ENCODE results near the gene MZF1. TPM values are rescaled to one million over a fixed set of nuclear protein-coding genes. Genes with fewer than 3 reads are reported as not detected.

Gene MZF1
- total and polyA plus RNA-seq, 9 of the 15 experiments (the other 6 are each of a cell fraction or from before 2014, with no cell fraction given) = 0.31 to 29.3 (median 11.5) TPM

DNA sequence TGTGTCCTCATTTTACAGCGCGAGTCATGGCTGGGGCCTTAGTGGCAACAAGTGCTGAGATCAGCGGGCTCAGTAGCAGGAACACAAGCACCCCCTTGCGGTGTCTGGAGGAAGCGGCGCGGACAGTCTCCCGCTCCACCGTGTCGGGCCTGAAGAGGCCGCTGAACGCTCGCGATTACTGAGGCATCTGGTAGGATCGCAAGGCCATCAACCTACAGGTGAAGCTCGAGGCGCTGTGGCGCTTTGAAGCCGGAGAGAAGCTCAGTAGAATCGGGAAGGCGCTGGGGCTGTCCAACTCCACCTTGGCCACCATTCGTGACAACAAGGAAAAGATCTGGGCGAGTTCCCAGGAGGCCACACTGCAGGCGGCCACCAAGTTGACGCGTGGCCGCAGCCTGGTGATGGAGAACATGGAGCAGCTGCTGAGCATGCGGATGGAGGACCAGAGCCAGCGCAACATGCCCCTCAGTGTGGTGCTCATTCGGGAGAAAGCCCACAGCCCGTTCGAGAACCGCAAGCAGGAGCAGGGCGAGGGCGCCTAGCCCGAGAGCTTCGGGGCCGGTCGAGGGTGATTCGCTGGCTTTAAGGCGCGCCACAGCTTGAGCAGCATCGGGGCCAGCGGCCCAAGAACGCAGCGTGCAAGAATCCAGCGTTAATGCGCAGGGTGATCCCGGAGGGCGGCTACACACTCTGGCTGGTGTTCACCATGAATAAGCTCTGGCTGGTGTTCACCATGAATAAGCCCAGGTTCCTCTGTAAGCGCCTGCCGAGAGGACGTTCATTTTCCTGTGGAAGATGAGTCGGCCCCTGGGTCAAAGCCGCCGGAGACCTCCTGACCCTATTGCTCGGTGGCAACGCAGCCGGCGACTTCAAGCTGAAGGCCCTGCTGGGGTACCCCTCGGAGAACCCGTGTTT is 8.3 kb upstream of the MZF1 start (continued):
- TF ChIP-seq POU5F1 (IDR thresholded peaks at IDR 0.05; ENCODE audit: borderline replicate concordance, low read depth, low read length, partially characterized antibody) = no peak
- TF ChIP-seq ZNF830 (CRISPR knock-in tag; IDR thresholded peaks at IDR 0.05) = no peak
- no peak for TF ChIP-seq ZNF239 (CRISPR knock-in tag; IDR thresholded peaks at IDR 0.05)
- TF ChIP-seq MAFF (IDR thresholded peaks at IDR 0.05; ENCODE audit: low read length) = peak; percentile 74
- no peak for TF ChIP-seq NCOA2 (IDR thresholded peaks at IDR 0.05; ENCODE audit: partially characterized antibody in 2 of 2)
- peak; percentile 78 for TF ChIP-seq MYC (IDR thresholded peaks at IDR 0.05; ENCODE audit: low read depth, low read length)
- TF ChIP-seq MYC (CRISPR knock-in tag; IDR thresholded peaks at IDR 0.05; ENCODE audit: borderline replicate concordance, low read depth) = no peak
- TF ChIP-seq SRSF9 (IDR thresholded peaks at IDR 0.05; ENCODE audit: borderline replicate concordance, low read depth, low read length) = no peak
- no peak for TF ChIP-seq HMG20A (CRISPR knock-in tag; conservative IDR thresholded peaks at IDR 0.05)
- TF ChIP-seq ZNF184 (CRISPR knock-in tag; IDR thresholded peaks at IDR 0.05) = no peak
- no peak for TF ChIP-seq BRF1 (IDR thresholded peaks at IDR 0.05; ENCODE audit: borderline replicate concordance, extremely low read depth, insufficient read length)
- TF ChIP-seq NR2C1 (IDR thresholded peaks at IDR 0.05) = peak; percentile 67; the same call in 1 of the 2 replicates
- peak; percentile 41; the same call in 1 of the 2 replicates for TF ChIP-seq NR2C1 (tag; IDR thresholded peaks at IDR 0.05)
- peak in 1 of 2 experiments; percentile 76; a peak in 2 of 4 replicates for TF ChIP-seq TBL1XR1 (IDR thresholded peaks at IDR 0.05; ENCODE audit: low read length in 2 of 2)
- no peak for TF ChIP-seq ILF3 (IDR thresholded peaks at IDR 0.05; ENCODE audit: borderline replicate concordance)
- peak; percentile 80; the same call in 1 of the 2 replicates for TF ChIP-seq ZBTB9 (CRISPR knock-in tag; IDR thresholded peaks at IDR 0.05)
- no peak for TF ChIP-seq ZNF124 (CRISPR knock-in tag; IDR thresholded peaks at IDR 0.05)
- TF ChIP-seq EZH2 (IDR thresholded peaks at IDR 0.05; ENCODE audit: borderline replicate concordance, low read depth, low read length) = no peak
- TF ChIP-seq ZNF583 (CRISPR knock-in tag; IDR thresholded peaks at IDR 0.05) = peak; percentile 45; the same call in 1 of the 2 replicates
- TF ChIP-seq ZBED1 (IDR thresholded peaks at IDR 0.05) = no peak
- peak; percentile 92 for TF ChIP-seq CC2D1A (IDR thresholded peaks at IDR 0.05)
- no peak for TF ChIP-seq XRCC4 (IDR thresholded peaks at IDR 0.05; ENCODE audit: extremely low read depth, insufficient read depth, insufficient read length)
- 0 out of 2 replicates have a peak, but pooled peaks have one; percentile 13 for TF ChIP-seq GATA2 (CRISPR knock-in tag; IDR thresholded peaks at IDR 0.05)
- TF ChIP-seq DDX20 (tag; IDR thresholded peaks at IDR 0.05; ENCODE audit: low read depth) = no peak
- TF ChIP-seq FUS (optimal IDR thresholded peaks at IDR 0.05; ENCODE audit: low read depth, low read length) = no peak
- peak; percentile 84 for TF ChIP-seq JUND (IDR thresholded peaks at IDR 0.05; ENCODE audit: borderline replicate concordance, low read depth, low read length)
- peak; percentile 83; the same call in 1 of the 3 replicates for TF ChIP-seq JUND (tag; IDR thresholded peaks at IDR 0.05; ENCODE audit: borderline replicate concordance, low read depth, low read length)
- TF ChIP-seq ZNF395 (CRISPR knock-in tag; IDR thresholded peaks at IDR 0.05) = no peak

Measured in K562 (cell line).